Neural cell (in vitro differentiated cells): ENCODE measurements around the gene OSBPL5. TPM values are rescaled to one million over a fixed set of nuclear protein-coding genes. Genes with fewer than 3 reads are reported as not detected.

ENCODE experiments used
- H2AFZ ChIP-seq: fragments of 200-600, 300-800 bp; sonication (generic), shearing (Covaris generic); 2 replicates; pipeline ENCODE4 v1.6.0; 2014; ENCODE audit warnings: low read depth, mild to moderate bottlenecking, antibody characterized with exemption, low read length, moderate library complexity
- H3F3A ChIP-seq: fragments of 200-600 bp; shearing (Covaris generic); 2 replicates; pipeline ENCODE4 v1.6.1; 2016; ENCODE audit warnings: mild to moderate bottlenecking, moderate library complexity, mixed read lengths, antibody characterized with exemption, low read length; ENCODE audit not compliant: insufficient read depth, poor library complexity, severe bottlenecking
- H3K27ac ChIP-seq: fragments of 200-600, 300-800 bp; sonication (generic), shearing (Covaris generic); 2 replicates; pipeline ENCODE4 v1.5.1; 2014; ENCODE audit warnings: mild to moderate bottlenecking, low read length, moderate library complexity
- H3K27me3 ChIP-seq: fragments of 300-800, 200-600 bp; sonication (generic), shearing (Covaris generic); 2 replicates; pipeline ENCODE4 v1.6.0; 2014; ENCODE audit warnings: mild to moderate bottlenecking, low read depth, low read length, moderate library complexity; ENCODE audit not compliant: insufficient read depth
- H3K36me3 ChIP-seq: fragments of 300-800, 200-600 bp; sonication (generic), shearing (Covaris generic); 2 replicates; pipeline ENCODE4 v1.5.1; 2014; ENCODE audit warnings: mild to moderate bottlenecking, antibody characterized with exemption, low read length, moderate library complexity; ENCODE audit not compliant: insufficient read depth
- H3K4me2 ChIP-seq: fragments of 300-800, 200-600 bp; sonication (generic), shearing (Covaris generic); 2 replicates; pipeline ENCODE4 v1.6.0; 2014; ENCODE audit warnings: mild to moderate bottlenecking, low read length
- H3K4me3 ChIP-seq: fragments of 300-800, 200-600 bp; sonication (generic), shearing (Covaris generic); 2 replicates; pipeline ENCODE4 v1.5.1; 2014; ENCODE audit warnings: mild to moderate bottlenecking, low read length, moderate library complexity
- H3K79me2 ChIP-seq: fragments of 200-600 bp; shearing (Covaris generic); replicated peaks from 2 replicates; pipeline ENCODE4 v1.6.0; 2014; ENCODE audit warnings: mild to moderate bottlenecking, low read length, moderate library complexity; ENCODE audit not compliant: insufficient read depth
- H3K9ac ChIP-seq: fragments of 300-800, 200-600 bp; sonication (generic), shearing (Covaris generic); 2 replicates; pipeline ENCODE4 v1.6.1; 2016; ENCODE audit warnings: mild to moderate bottlenecking, low read length, mixed read lengths
- H3K9me2 ChIP-seq: fragments of 200-600 bp; shearing (Covaris generic); 2 replicates; pipeline ENCODE4 v1.6.1; 2016; ENCODE audit warnings: mild to moderate bottlenecking, low read length, mixed read lengths; ENCODE audit not compliant: insufficient read depth
- H3K9me3 ChIP-seq: fragments of 200-600, 300-800 bp; sonication (generic), shearing (Covaris generic); 2 replicates; pipeline ENCODE4 v1.6.1; 2016; ENCODE audit warnings: mild to moderate bottlenecking, mixed run types, low read length, moderate library complexity, mixed read lengths
- H4K20me1 ChIP-seq: fragments of 200-600 bp; shearing (Covaris generic); 2 replicates; pipeline ENCODE4 v1.6.1; 2016; ENCODE audit warnings: mild to moderate bottlenecking, mixed run types; ENCODE audit not compliant: insufficient read depth
- CTCF ChIP-seq: fragments of 450-650 bp; IDR thresholded peaks from 2 replicates; pipeline ENCODE4 v1.5.1; 2014; ENCODE audit warnings: antibody characterized with exemption, mild to moderate bottlenecking, moderate library complexity; ENCODE audit not compliant: poor library complexity, severe bottlenecking
- EP300 ChIP-seq: fragments of 450-650 bp; conservative IDR thresholded peaks from 2 replicates; pipeline ENCODE4 v1.6.1; 2014; ENCODE audit warnings: antibody characterized with exemption, mild to moderate bottlenecking, moderate library complexity; ENCODE audit not compliant: poor library complexity, severe bottlenecking
- EZH2 ChIP-seq: fragments of 200-600, 300-800 bp; shearing (Covaris generic), sonication (generic); IDR thresholded peaks from 2 replicates; pipeline ENCODE4 v1.6.1; 2014; ENCODE audit warnings: antibody characterized with exemption, low read length, borderline replicate concordance, mild to moderate bottlenecking; ENCODE audit not compliant: insufficient read depth, poor library complexity, severe bottlenecking
- MXI1 ChIP-seq: fragments of 450-650 bp; conservative IDR thresholded peaks from 2 replicates; pipeline ENCODE4 v1.6.1; 2014; ENCODE audit warnings: antibody characterized with exemption, mild to moderate bottlenecking; ENCODE audit not compliant: poor library complexity, severe bottlenecking
- POLR2AphosphoS5 ChIP-seq: IDR thresholded peaks from 2 replicates; pipeline ENCODE4 v1.6.1; 2012
- RAD21 ChIP-seq: fragments of 450-650 bp; conservative IDR thresholded peaks from 2 replicates; pipeline ENCODE4 v1.6.1; 2014; ENCODE audit warnings: antibody characterized with exemption, mild to moderate bottlenecking, moderate library complexity
- REST ChIP-seq: IDR thresholded peaks from 2 replicates; pipeline ENCODE4 v1.6.1; 2012; ENCODE audit warnings: borderline replicate concordance
- SMC3 ChIP-seq: fragments of 450-650 bp; conservative IDR thresholded peaks from 2 replicates; pipeline ENCODE4 v1.6.1; 2014; ENCODE audit warnings: antibody characterized with exemption, mild to moderate bottlenecking, moderate library complexity; ENCODE audit not compliant: poor library complexity
- TAF1 ChIP-seq: IDR thresholded peaks from 2 replicates; pipeline ENCODE4 v1.6.1; 2012; ENCODE audit warnings: low read depth
- polyA plus RNA-seq: library from polyadenylated mRNA; depleted of rRNA; stranded (reverse); fragments of >200 nt; gene quantifications from 2 replicates; pipeline ENCODE4 v1.2.3, GENCODE V29; 2014

The OSBPL5 gene
- polyA plus RNA-seq, 1 donor from 2014 or later = 49.1 TPM

- H3K9ac ChIP-seq = no peak overlapping the region
- no peaks in the 10 kb centered on the region for H4K20me1 ChIP-seq
- H2AFZ ChIP-seq = no peak overlapping the region
- H3K4me3 ChIP-seq = no peak overlapping the region
- H3K9me2 ChIP-seq = no peaks in the 10 kb centered on the region
- H3F3A ChIP-seq = no peaks in the 10 kb centered on the region
- H3K9me3 ChIP-seq = no peaks in the 10 kb centered on the region
- H3K27me3 ChIP-seq = no peaks in the 10 kb centered on the region
- no peaks in the 10 kb centered on the region for H3K36me3 ChIP-seq
- TF ChIP-seq POLR2AphosphoS5 (no peak), MXI1 (no peak), CTCF (no peak), SMC3 (no peak), REST (no peak)
- no peak overlapping the region for H3K27ac ChIP-seq
- H3K79me2 ChIP-seq = no peaks in the 10 kb centered on the region
- H3K4me2 ChIP-seq = no peak overlapping the region
These were observed 28.4 kb upstream of the OSBPL5 start for GRCh38 chr11:3193373-3194015.

GRCh38 chr11:3192511-3193372 lies 27.6 kb upstream of the OSBPL5 start:
- Histone ChIP-seq H3K27ac (no peak overlapping the region), H3K9ac (no peak overlapping the region), H3K4me3 (no peak overlapping the region), H3F3A (no peaks in the 10 kb centered on the region), H3K36me3 (no peaks in the 10 kb centered on the region), H3K27me3 (no peaks in the 10 kb centered on the region), H3K79me2 (no peaks in the 10 kb centered on the region), H3K4me2 (no peak overlapping the region), H4K20me1 (no peaks in the 10 kb centered on the region), H3K9me2 (no peaks in the 10 kb centered on the region), H3K9me3 (no peaks in the 10 kb centered on the region), H2AFZ (no peak overlapping the region)
- TF ChIP-seq POLR2AphosphoS5 (no peak), EZH2 (no peak), EP300 (no peak), REST (no peak), RAD21 (no peak), CTCF (no peak), MXI1 (no peak), TAF1 (no peak), SMC3 (no peak)
